ENCODE measurements around the gene HEPACAM.

GRCh38 chr11:124895471-124895971, 40.3 kb downstream of the HEPACAM start:
- TF ChIP-seq CTCF (IDR thresholded peaks at IDR 0.05), result no peak
- TF ChIP-seq POLR2A (IDR thresholded peaks at IDR 0.05), result no peak
- no peak for TF ChIP-seq POLR2AphosphoS5 (IDR thresholded peaks at IDR 0.05)
- no peak for TF ChIP-seq EP300 (IDR thresholded peaks at IDR 0.05)

All from upper lobe of left lung (tissue), 4 donors.